Immature natural killer cell (primary cell): ENCODE results near the gene ETS1. TPM values are rescaled to one million over a fixed set of nuclear protein-coding genes. Genes with fewer than 3 reads are reported as not detected.

ENCODE experiments used
- DNase-seq, 3 donors: peaks; one replicate each; pipeline ENCODE4 v3.0.0; 2022; ENCODE audit warnings: mixed read lengths in 1 of 3
- H3K27ac Mint-ChIP-seq, 6 donors: one replicate each; pipeline ENCODE4 v1.8.0; 2020; ENCODE audit warnings: mixed read lengths in 6 of 6, mild to moderate bottlenecking in 5 of 6, inconsistent platforms in 4 of 6, moderate library complexity in 3 of 6
- H3K27me3 Mint-ChIP-seq, 3 donors: one replicate each; pipeline ENCODE4 v1.8.0; 2020 to 2021; ENCODE audit warnings: low read depth in 3 of 3, mild to moderate bottlenecking in 3 of 3, mixed read lengths in 3 of 3, moderate library complexity in 3 of 3, inconsistent platforms in 1 of 3
- H3K36me3 Mint-ChIP-seq, 3 donors: one replicate each; pipeline ENCODE4 v1.8.0; 2020; ENCODE audit warnings: mixed read lengths in 3 of 3, inconsistent platforms in 2 of 3, mild to moderate bottlenecking in 2 of 3
- H3K4me1 Mint-ChIP-seq, 2 donors: one replicate each; pipeline ENCODE4 v1.8.0; 2020; ENCODE audit warnings: inconsistent platforms in 2 of 2, mild to moderate bottlenecking in 2 of 2, mixed read lengths in 2 of 2, moderate library complexity in 1 of 2
- H3K4me3 Mint-ChIP-seq, 5 donors: one replicate each; pipeline ENCODE4 v1.8.0; 2020; ENCODE audit warnings: mild to moderate bottlenecking in 5 of 5, mixed read lengths in 5 of 5, inconsistent platforms in 3 of 5, moderate library complexity in 3 of 5
- H3K9me3 Mint-ChIP-seq, 6 donors: one replicate each; pipeline ENCODE4 v1.8.0; 2020; ENCODE audit warnings: mild to moderate bottlenecking in 6 of 6, mixed read lengths in 6 of 6, inconsistent platforms in 4 of 6, moderate library complexity in 3 of 6
- polyA plus RNA-seq, 3 donors: library from polyadenylated mRNA; unstranded; fragments of 300-500 nt; fragmentation: Illumina TruSeq; gene quantifications; one replicate each; pipeline ENCODE4 v1.2.3, GENCODE V29; 2021

Gene ETS1
- polyA plus RNA-seq, 3 donors from 2014 or later: 264 to 329 (median 284) TPM

GRCh38 chr11:128530118-128531074 is 57.0 kb downstream of the ETS1 start:
- no peak for DNase-seq
- peak overlapping the region in 1 of 6 donors; percentile 12 for H3K27ac Mint-ChIP-seq
- peaks cover 2 to 10% (median 9%) of the 10 kb centered on the region in 3 donors for H3K27me3 Mint-ChIP-seq
- H3K9me3 Mint-ChIP-seq: no peaks in the 10 kb centered on the region
- peaks cover 29 to 34% of the 10 kb centered on the region in 2 donors for H3K4me1 Mint-ChIP-seq
- no peak overlapping the region for H3K4me3 Mint-ChIP-seq
- H3K36me3 Mint-ChIP-seq: peaks cover 0 to 3% (median 0%) of the 10 kb centered on the region in 3 donors

DNA sequence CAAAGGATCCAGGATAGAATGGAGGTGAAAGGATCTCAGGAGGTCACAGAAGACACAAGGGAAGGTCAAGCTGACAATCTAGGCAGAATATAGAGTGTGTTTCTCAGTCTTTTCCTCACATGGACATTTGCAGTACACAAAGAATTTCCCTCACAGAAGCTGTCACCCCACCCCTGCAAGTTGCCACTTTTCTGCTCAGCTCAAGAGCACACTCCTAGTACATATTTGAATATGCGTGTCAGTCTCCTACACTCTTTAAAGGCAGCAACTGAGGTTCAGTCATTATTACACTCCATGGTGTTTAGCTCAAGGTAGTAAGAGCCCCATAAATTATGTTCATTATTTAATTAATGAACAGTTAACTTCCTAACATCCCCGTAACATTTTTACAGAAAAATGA is 59.1 kb downstream of the ETS1 start:
- peaks cover 49 to 55% of the 10 kb centered on the region in 2 donors for H3K4me1 Mint-ChIP-seq
- no peak for DNase-seq
- H3K9me3 Mint-ChIP-seq: no peaks in the 10 kb centered on the region
- H3K27ac Mint-ChIP-seq: peak overlapping the region in 4 of 6 donors; percentile 34 to 57 (median 50)
- peaks cover 4 to 12% (median 10%) of the 10 kb centered on the region in 3 donors for H3K27me3 Mint-ChIP-seq
- no peaks in the 10 kb centered on the region for H3K36me3 Mint-ChIP-seq
- peak overlapping the region in 1 of 5 donors; percentile 25 for H3K4me3 Mint-ChIP-seq

- H3K4me3 Mint-ChIP-seq: no peak overlapping the region
- no peaks in the 10 kb centered on the region for H3K9me3 Mint-ChIP-seq
- H3K27me3 Mint-ChIP-seq: peaks cover 8 to 25% (median 16%) of the 10 kb centered on the region in 3 donors
- no peak for DNase-seq
- no peaks in the 10 kb centered on the region for H3K36me3 Mint-ChIP-seq
- H3K27ac Mint-ChIP-seq: peak overlapping the region; percentile 65 to 97 (median 92)
- peaks cover 56 to 64% of the 10 kb centered on the region in 2 donors for H3K4me1 Mint-ChIP-seq
These were observed 60.3 kb downstream of the ETS1 start for GRCh38 chr11:128527046-128527445.

DNA sequence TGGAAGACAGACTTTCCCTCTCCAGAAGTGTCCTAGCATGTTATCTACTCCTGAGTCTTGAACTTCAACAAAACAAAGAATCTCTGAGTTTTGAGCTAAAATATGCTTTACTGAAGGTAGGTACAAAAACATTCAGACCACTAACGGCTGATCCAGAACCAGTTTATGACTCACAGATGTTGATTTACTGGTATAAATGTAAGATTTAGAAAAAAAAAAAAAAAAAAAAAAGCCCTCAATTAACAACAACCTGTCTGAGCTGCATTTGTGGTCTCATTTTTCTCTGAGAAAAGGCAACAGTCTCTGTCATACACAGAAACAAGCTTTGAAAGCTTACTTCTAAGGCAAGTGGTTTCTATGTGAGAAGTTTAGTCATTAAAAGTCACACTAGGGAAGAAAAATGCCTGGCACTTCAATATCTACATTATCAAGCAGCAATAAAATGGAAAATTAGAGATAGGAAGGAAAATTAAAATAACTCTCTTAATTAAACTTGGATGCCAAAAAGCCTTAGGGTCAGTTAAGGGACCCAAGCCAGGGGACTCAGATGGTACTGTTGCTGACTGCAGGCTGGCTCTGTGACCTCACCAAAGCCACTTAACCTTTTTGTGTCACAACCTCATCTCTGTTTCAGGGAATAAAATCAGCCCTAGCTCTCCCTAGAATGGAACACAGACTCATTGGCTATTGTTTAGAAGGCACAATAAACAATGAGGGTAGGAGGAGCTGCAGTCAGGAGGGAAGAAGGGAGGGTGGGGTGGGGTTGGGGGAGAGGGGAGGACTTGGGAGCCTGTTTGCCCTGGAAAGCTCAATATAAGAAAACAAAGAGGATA is 61.7 kb downstream of the ETS1 start:
- peak overlapping the region; percentile 42 to 65 (median 62) for H3K4me3 Mint-ChIP-seq
- H3K9me3 Mint-ChIP-seq: no peaks in the 10 kb centered on the region
- peaks cover 8 to 36% (median 30%) of the 10 kb centered on the region in 3 donors for H3K27me3 Mint-ChIP-seq
- peak overlapping the region; percentile 86 to 97 (median 94) for H3K27ac Mint-ChIP-seq
- peak; percentile 73 to 83 (median 78) for DNase-seq
- peaks cover 5 to 11% (median 8%) of the 10 kb centered on the region in 3 donors for H3K36me3 Mint-ChIP-seq
- peaks cover 56 to 64% of the 10 kb centered on the region in 2 donors for H3K4me1 Mint-ChIP-seq

DNA sequence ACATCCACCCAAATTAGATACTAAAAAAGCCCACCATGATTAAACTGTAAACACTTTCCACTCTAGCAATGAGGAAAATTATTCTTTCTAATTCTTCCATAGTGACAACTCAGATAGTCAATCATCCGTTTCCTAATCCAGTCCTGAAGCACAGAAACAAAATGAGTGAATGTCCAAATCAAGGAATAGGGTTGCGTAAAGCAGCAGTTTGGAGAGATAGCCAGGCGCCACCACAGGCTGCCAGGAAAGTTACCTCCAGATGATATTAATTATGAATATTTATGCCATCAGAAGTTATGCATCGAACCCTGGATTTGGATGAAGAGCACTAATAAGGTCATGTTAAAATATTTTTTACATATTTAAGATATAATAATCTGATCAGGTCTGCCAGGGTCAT is 63.2 kb downstream of the ETS1 start:
- DNase-seq: no peak
- H3K4me1 Mint-ChIP-seq: peaks cover 59 to 66% of the 10 kb centered on the region in 2 donors
- H3K9me3 Mint-ChIP-seq: no peaks in the 10 kb centered on the region

DNA sequence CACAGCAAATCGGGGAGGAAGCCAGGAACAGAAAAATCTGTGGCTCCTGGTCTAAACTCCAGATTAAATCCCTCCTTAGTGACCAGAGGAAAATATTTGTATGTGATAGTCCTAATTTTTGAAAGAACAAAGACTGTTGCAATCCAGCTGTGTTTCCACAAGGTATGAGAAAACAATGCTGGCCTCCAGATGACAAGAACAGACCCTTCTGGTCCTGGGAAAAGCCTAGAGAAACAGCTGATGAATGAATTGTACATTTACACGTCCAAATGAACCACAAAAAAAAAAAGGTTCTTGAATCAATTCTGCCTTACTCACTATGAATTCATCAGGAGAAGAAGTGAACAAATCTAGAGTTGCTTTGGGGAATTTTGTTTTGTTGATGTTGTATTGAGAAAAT is 63.7 kb downstream of the ETS1 start:
- H3K9me3 Mint-ChIP-seq: no peaks in the 10 kb centered on the region
- no peak for DNase-seq
- H3K4me3 Mint-ChIP-seq: peak overlapping the region; percentile 96 to 100 (median 96)

More for the DNA sequence above, 63.2 kb downstream of the ETS1 start:
- peak overlapping the region; percentile 86 to 99 (median 96) for H3K27ac Mint-ChIP-seq
- peaks cover 12 to 39% (median 34%) of the 10 kb centered on the region in 3 donors for H3K27me3 Mint-ChIP-seq
- peak overlapping the region in 4 of 5 donors; percentile 53 to 100 (median 96) for H3K4me3 Mint-ChIP-seq
- H3K36me3 Mint-ChIP-seq: peaks cover 13 to 19% (median 17%) of the 10 kb centered on the region in 3 donors

GRCh38 chr11:128522943-128523518 is 64.3 kb downstream of the ETS1 start:
- peaks cover 19 to 29% (median 21%) of the 10 kb centered on the region in 3 donors for H3K36me3 Mint-ChIP-seq
- peaks cover 12 to 40% (median 34%) of the 10 kb centered on the region in 3 donors for H3K27me3 Mint-ChIP-seq
- H3K9me3 Mint-ChIP-seq: no peaks in the 10 kb centered on the region
- peak overlapping the region; percentile 86 to 99 (median 96) for H3K27ac Mint-ChIP-seq
- H3K4me1 Mint-ChIP-seq: peaks cover 65 to 70% of the 10 kb centered on the region in 2 donors
- peak overlapping the region; percentile 96 to 100 (median 96) for H3K4me3 Mint-ChIP-seq
- DNase-seq: peak; percentile 54 to 64 (median 55)

More for the DNA sequence above, 63.7 kb downstream of the ETS1 start:
- Mint-ChIP-seq H3K36me3 (peaks cover 15 to 23% (median 18%) of the 10 kb centered on the region in 3 donors), H3K4me1 (peaks cover 65 to 70% of the 10 kb centered on the region in 2 donors), H3K27me3 (peaks cover 12 to 38% (median 34%) of the 10 kb centered on the region in 3 donors), H3K27ac (peak overlapping the region; percentile 86 to 99 (median 96))

DNA sequence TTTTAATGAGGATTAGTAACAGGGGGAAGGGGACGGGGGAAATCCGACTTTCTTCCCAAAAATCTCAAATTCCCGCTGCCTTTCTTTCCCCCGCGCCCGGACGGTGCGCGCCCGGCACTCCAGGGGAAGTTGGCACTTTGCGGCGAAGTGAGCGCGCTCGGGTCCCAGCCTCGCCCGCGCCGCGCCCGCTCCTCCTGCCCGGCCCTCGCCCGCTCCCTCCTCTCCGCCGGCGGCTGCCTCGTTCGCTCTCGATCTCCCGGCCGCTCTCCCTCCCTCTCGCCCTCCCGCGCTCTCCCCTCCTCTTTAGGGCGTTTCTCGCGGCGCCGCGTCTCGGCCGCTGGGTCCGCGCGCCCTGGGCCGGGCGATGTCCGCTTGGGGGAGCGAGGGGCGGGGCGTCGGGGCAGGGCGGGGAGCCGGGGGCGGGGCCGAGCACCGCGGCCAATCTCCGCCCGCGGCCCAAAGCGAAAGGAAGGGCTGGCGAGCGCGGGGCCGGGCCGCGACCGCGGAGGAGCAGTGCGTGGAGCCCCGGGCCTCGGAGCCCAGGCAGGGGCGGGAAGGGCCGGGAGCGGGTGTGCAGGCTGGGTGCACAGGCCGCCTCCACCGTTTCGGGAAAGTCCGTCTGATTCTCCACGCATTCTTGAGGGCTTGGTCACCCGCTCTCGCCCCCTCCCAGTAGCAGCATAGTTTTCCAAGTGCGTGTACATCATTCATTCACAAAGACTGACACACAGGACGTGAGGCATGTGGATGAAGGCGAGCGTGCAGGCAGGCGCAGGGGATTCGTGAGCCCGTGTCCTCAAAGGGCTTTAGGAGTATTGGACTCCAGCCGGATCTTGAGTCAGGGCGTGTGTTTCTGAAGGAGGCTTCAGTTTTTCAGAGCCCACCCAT is 65.1 kb downstream of the ETS1 start:
- H3K27ac Mint-ChIP-seq: peak overlapping the region; percentile 86 to 99 (median 96)
- no peaks in the 10 kb centered on the region for H3K9me3 Mint-ChIP-seq
- peaks cover 12 to 36% (median 34%) of the 10 kb centered on the region in 3 donors for H3K27me3 Mint-ChIP-seq
- DNase-seq: peak; percentile 91 to 94 (median 94)
- peak overlapping the region; percentile 96 to 100 (median 96) for H3K4me3 Mint-ChIP-seq
- H3K36me3 Mint-ChIP-seq: peaks cover 21 to 35% (median 22%) of the 10 kb centered on the region in 3 donors
- peaks cover 67 to 70% of the 10 kb centered on the region in 2 donors for H3K4me1 Mint-ChIP-seq

GRCh38 chr11:128521682-128522054 is 65.7 kb downstream of the ETS1 start:
- H3K4me1 Mint-ChIP-seq: peaks cover 68 to 70% of the 10 kb centered on the region in 2 donors
- H3K27me3 Mint-ChIP-seq: peaks cover 12 to 36% (median 34%) of the 10 kb centered on the region in 3 donors
- peak overlapping the region; percentile 86 to 97 (median 94) for H3K27ac Mint-ChIP-seq
- H3K4me3 Mint-ChIP-seq: peak overlapping the region; percentile 96 to 100 (median 96)
- DNase-seq: no peak
- H3K9me3 Mint-ChIP-seq: no peaks in the 10 kb centered on the region
- H3K36me3 Mint-ChIP-seq: peaks cover 22 to 37% (median 24%) of the 10 kb centered on the region in 3 donors

DNA sequence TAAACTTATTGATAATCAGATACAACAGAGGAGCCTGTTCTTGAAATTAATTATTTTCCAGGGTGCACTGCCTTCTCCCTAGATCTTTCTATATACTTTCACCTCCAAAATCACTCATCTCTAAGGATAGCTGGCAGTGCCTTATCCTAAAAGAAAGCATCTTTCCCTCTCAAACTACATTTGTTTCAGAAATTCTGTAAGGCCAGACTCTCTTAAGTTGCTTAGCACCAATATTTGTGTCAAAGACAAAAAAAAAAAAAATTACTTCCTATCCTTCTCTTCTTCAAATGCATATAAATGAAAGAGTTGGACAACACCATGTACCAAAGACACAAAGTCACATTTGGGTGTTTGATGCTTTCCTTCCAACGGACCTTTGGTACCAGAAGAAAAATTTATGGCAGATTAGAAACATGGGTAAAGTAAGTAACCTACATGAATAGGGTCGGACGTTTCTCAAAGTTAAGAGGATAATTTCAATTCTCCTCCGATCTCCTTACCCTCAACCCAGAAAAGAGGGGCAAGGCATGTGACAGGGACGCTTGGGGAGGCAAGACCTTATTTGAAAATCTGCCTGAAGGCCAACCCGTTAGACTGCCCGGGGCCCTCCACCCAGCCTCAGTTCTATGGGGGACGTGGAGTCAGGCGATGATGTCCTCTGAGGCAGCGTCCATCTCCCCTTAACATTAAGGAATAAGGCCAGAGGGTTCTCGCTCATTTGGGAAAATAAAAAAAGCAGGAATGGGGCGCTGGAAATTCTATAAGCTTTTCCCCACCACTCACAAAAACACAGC is 66.3 kb downstream of the ETS1 start:
- H3K36me3 Mint-ChIP-seq: peaks cover 22 to 37% (median 27%) of the 10 kb centered on the region in 3 donors
- H3K4me3 Mint-ChIP-seq: peak overlapping the region; percentile 96 to 100 (median 96)
- no peaks in the 10 kb centered on the region for H3K9me3 Mint-ChIP-seq
- DNase-seq: peak in 1 of 3 donors; percentile 38
- peaks cover 68 to 70% of the 10 kb centered on the region in 2 donors for H3K4me1 Mint-ChIP-seq
- H3K27me3 Mint-ChIP-seq: peaks cover 12 to 36% (median 34%) of the 10 kb centered on the region in 3 donors
- H3K27ac Mint-ChIP-seq: peak overlapping the region; percentile 86 to 97 (median 94)

- peaks cover 22 to 41% (median 27%) of the 10 kb centered on the region in 3 donors for H3K36me3 Mint-ChIP-seq
- H3K27ac Mint-ChIP-seq: peak overlapping the region; percentile 86 to 97 (median 94)
- peak overlapping the region; percentile 96 to 100 (median 96) for H3K4me3 Mint-ChIP-seq
- H3K4me1 Mint-ChIP-seq: peaks cover 68 to 70% of the 10 kb centered on the region in 2 donors
- DNase-seq: peak in 2 of 3 donors; percentile 40 to 59
- H3K27me3 Mint-ChIP-seq: peaks cover 9 to 36% (median 30%) of the 10 kb centered on the region in 3 donors
- no peaks in the 10 kb centered on the region for H3K9me3 Mint-ChIP-seq
These were observed 67.0 kb downstream of the ETS1 start for GRCh38 chr11:128520206-128520887.
